ENCODE measurements around the gene ZHX3. TPM values are rescaled to one million over a fixed set of nuclear protein-coding genes. Genes with fewer than 3 reads are reported as not detected.

Gene ZHX3
- total and polyA plus RNA-seq, 8 donors: 6.6 to 59.3 (median 18.7) TPM

DNA sequence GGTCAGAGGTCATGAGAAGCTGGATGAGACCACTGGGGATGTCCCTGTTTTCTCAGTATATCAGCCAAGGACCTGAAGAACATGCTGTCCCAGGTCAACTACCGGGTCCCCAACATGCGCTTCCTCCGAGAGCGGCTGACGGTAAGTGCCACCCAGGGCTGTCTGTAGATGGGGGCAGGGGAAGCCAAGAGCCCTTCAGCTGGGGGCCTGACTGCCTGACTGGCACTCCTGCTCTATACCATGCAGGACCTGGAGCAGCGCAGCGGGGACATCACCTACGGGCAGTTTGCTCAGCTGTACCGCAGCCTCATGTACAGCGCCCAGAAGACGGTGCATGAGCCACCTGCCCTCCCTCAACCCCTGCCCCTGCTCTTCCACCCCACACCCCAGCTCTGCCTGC lies 155.1 kb downstream of the ZHX3 start:
- H3K36me3 ChIP-seq: peaks cover 57 to 79% (median 68%) of the 10 kb centered on the region in 4 donors
- no peak overlapping the region for H3K4me3 ChIP-seq
- intact Hi-C loops (cut with DNase I; ENCODE audit: low total_unique reads): no loop called here
- TF ChIP-seq, protein P1, sequence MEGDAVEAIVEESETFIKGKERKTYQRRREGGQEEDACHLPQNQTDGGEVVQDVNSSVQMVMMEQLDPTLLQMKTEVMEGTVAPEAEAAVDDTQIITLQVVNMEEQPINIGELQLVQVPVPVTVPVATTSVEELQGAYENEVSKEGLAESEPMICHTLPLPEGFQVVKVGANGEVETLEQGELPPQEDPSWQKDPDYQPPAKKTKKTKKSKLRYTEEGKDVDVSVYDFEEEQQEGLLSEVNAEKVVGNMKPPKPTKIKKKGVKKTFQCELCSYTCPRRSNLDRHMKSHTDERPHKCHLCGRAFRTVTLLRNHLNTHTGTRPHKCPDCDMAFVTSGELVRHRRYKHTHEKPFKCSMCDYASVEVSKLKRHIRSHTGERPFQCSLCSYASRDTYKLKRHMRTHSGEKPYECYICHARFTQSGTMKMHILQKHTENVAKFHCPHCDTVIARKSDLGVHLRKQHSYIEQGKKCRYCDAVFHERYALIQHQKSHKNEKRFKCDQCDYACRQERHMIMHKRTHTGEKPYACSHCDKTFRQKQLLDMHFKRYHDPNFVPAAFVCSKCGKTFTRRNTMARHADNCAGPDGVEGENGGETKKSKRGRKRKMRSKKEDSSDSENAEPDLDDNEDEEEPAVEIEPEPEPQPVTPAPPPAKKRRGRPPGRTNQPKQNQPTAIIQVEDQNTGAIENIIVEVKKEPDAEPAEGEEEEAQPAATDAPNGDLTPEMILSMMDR (IDR thresholded peaks at IDR 0.05): no peak
- TF ChIP-seq EP300 (IDR thresholded peaks at IDR 0.05): no peak
- TF ChIP-seq POLR2A (IDR thresholded peaks at IDR 0.05): no peak
- TF ChIP-seq POLR2AphosphoS5 (IDR thresholded peaks at IDR 0.05): no peak
- 94 to 99% (median 96%) methylated on average over 8 to 11 of the region's 11 CpGs for WGBS, 5 donors
- no peak for DNase-seq
- no peak overlapping the region for H3K27ac ChIP-seq
- H3K9me3 ChIP-seq: no peaks in the 10 kb centered on the region
- no peaks in the 10 kb centered on the region for H3K27me3 ChIP-seq
- H3K4me1 ChIP-seq: peaks cover 2 to 35% (median 22%) of the 10 kb centered on the region in 4 donors

DNA sequence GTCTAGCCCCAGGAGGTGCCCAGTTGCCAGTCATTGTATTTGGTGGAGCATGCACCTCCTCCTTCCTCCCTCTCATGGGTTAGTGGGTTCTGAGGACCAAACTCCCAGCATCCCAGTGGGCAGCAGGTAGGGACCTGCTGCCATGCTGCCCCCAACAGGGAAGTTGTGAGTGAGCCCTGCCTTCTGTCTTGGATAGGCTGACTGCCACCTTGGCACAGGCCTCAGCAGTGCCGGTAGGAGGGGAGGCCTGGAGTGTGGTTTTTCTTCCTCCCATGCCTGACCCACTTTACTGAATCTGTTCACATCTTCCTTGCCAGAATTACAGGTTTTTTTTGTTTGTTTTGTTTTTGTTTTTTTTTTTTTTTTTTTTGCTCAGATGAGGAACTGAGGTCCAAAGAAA lies 155.6 kb downstream of the ZHX3 start:
- H3K4me3 ChIP-seq: no peak overlapping the region
- 5 to 39% (median 29%) methylated on average over 1 of the region's 1 CpG for WGBS, 5 donors
- H3K27me3 ChIP-seq: no peaks in the 10 kb centered on the region
- H3K27ac ChIP-seq: peak overlapping the region in 2 of 5 donors; percentile 4 to 29
- peaks cover 5 to 38% (median 27%) of the 10 kb centered on the region in 4 donors for H3K4me1 ChIP-seq
- H3K36me3 ChIP-seq: peaks cover 52 to 73% (median 63%) of the 10 kb centered on the region in 4 donors
- DNase-seq: no peak
- no peak for TF ChIP-seq EP300 (IDR thresholded peaks at IDR 0.05)
- TF ChIP-seq POLR2AphosphoS5 (IDR thresholded peaks at IDR 0.05): no peak
- TF ChIP-seq POLR2A (IDR thresholded peaks at IDR 0.05): no peak
- TF ChIP-seq, protein P1 (IDR thresholded peaks at IDR 0.05): no peak
- H3K9me3 ChIP-seq: no peaks in the 10 kb centered on the region
- intact Hi-C loops (cut with DNase I; ENCODE audit: low total_unique reads): no loop called here

DNA sequence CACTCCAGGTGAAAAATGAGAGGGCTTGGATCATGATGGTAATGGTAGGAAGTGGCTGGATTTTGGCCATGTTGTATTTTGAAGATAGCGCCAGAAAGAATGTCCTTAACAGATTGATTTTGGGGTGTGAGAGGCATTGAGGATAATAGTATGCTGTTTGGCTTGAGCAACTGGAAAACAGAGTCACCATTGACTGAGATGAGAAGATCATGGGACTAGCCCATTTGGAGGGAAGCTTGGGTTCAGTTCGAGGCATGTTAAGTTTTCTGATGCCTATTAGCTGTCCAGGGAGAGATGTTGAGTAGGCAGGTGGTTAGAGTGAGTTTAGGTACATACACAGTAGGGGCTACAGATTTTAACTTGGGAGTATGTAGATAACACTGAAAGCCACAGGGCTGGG lies 156.8 kb downstream of the ZHX3 start:
- no peak for TF ChIP-seq EP300 (IDR thresholded peaks at IDR 0.05)
- no peak for TF ChIP-seq POLR2A (IDR thresholded peaks at IDR 0.05)
- TF ChIP-seq, protein P1 (IDR thresholded peaks at IDR 0.05): no peak
- no peak for TF ChIP-seq POLR2AphosphoS5 (IDR thresholded peaks at IDR 0.05)
- H3K27ac ChIP-seq: no peak overlapping the region

DNA sequence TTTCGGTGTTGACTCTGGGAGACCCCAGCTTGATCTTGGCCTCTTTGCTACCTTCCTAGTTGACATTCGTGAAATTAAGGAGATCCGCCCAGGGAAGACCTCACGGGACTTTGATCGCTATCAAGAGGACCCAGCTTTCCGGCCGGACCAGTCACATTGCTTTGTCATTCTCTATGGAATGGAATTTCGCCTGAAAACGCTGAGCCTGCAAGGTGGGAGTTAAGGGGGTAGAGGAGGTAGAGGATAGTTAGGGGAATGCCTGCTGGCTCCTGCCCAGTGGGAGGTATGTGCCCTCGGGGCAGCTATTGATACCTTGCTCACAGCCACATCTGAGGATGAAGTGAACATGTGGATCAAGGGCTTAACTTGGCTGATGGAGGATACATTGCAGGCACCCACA lies 158.0 kb downstream of the ZHX3 start:
- DNase-seq: no peak
- 89 to 94% (median 92%) methylated on average over 10 of the region's 10 CpGs for WGBS, 5 donors
- H3K4me3 ChIP-seq: no peak overlapping the region
- no peaks in the 10 kb centered on the region for H3K27me3 ChIP-seq
- intact Hi-C loops (cut with DNase I; ENCODE audit: low total_unique reads): no loop called here
- peaks cover 28 to 50% (median 40%) of the 10 kb centered on the region in 4 donors for H3K36me3 ChIP-seq
- H3K4me1 ChIP-seq: peaks cover 23 to 61% (median 49%) of the 10 kb centered on the region in 4 donors
- no peak for TF ChIP-seq POLR2A (IDR thresholded peaks at IDR 0.05)
- TF ChIP-seq POLR2AphosphoS5 (IDR thresholded peaks at IDR 0.05): no peak
- TF ChIP-seq, protein P1 (IDR thresholded peaks at IDR 0.05): no peak
- no peak for TF ChIP-seq EP300 (IDR thresholded peaks at IDR 0.05)
- no peaks in the 10 kb centered on the region for H3K9me3 ChIP-seq
- H3K27ac ChIP-seq: peak overlapping the region in 1 of 5 donors; percentile 65

More for the DNA sequence above, 156.8 kb downstream of the ZHX3 start:
- Histone ChIP-seq H3K27me3 (no peaks in the 10 kb centered on the region), H3K36me3 (peaks cover 40 to 61% (median 51%) of the 10 kb centered on the region in 4 donors), H3K4me1 (peaks cover 15 to 50% (median 39%) of the 10 kb centered on the region in 4 donors), H3K9me3 (no peaks in the 10 kb centered on the region), H3K4me3 (no peak overlapping the region)
- no peak for DNase-seq
- intact Hi-C loops (cut with DNase I; ENCODE audit: low total_unique reads): no loop called here
- 87 to 92% (median 91%) methylated on average over 2 of the region's 2 CpGs for WGBS, 5 donors

All from stomach (tissue), 9 donors.